Subcutaneous adipose tissue (tissue), 4 donors: ENCODE results near the gene CNEP1R1. TPM values are rescaled to one million over a fixed set of nuclear protein-coding genes. Genes with fewer than 3 reads are reported as not detected.

Experiments used
- CTCF ChIP-seq: fragments of 450-650 bp; IDR thresholded peaks from one replicate; pipeline ENCODE4 v1.5.1; 2016; ENCODE audit warnings: low read depth, mild to moderate bottlenecking, control low read depth, antibody characterized with exemption, moderate library complexity
- total RNA-seq, 4 donors: library from RNA; depleted of rRNA; stranded (reverse); fragments of >200 nt; gene quantifications; one replicate each; pipeline ENCODE4 v1.1.0, GENCODE V29; 2016

CNEP1R1 gene
- total RNA-seq, 4 donors from 2014 or later, result 10.9 to 39.8 (median 28.7) TPM

- TF ChIP-seq CTCF, result no peak
These were observed 43.5 kb downstream of the CNEP1R1 start for GRCh38 chr16:50068550-50068949.

GRCh38 chr16:50069060-50069459, 44.0 kb downstream of the CNEP1R1 start:
- no peak for TF ChIP-seq CTCF

- no peak for TF ChIP-seq CTCF
These were observed 46.1 kb downstream of the CNEP1R1 start for GRCh38 chr16:50071075-50071671.

GRCh38 chr16:50072730-50073129, 47.7 kb downstream of the CNEP1R1 start:
- TF ChIP-seq CTCF, result no peak

- no peak for TF ChIP-seq CTCF
These were observed 54.5 kb downstream of the CNEP1R1 start for GRCh38 chr16:50079397-50080140.

GRCh38 chr16:50081428-50082018, 56.5 kb downstream of the CNEP1R1 start:
- no peak for TF ChIP-seq CTCF

GRCh38 chr16:50083996-50084395, 59.0 kb downstream of the CNEP1R1 start:
- TF ChIP-seq CTCF, result no peak
